HS-5 (cell line): ENCODE results near the gene GABPA.
"Not testable (repeated sequence)": the region's sequence is repeated elsewhere in the genome, so short reads cannot be mapped to it uniquely, and the experiment has no call there.

ENCODE experiments used
- DNase-seq: peaks from one replicate; pipeline ENCODE4 v3.0.0-alpha.2; 2012; ENCODE audit warnings: low read depth

Gene GABPA

GRCh38 chr21:25742900-25743299, 8.1 kb downstream of the GABPA start:
- DNase-seq, result no peak

GRCh38 chr21:25744854-25745253, 10.1 kb downstream of the GABPA start:
- no peak for DNase-seq

- no peak for DNase-seq
Measured at GRCh38 chr21:25750085-25750484, 15.3 kb downstream of the GABPA start.

GRCh38 chr21:25752416-25752815, 17.6 kb downstream of the GABPA start:
- no peak for DNase-seq

- DNase-seq, result no peak
Measured at GRCh38 chr21:25756190-25756932, 21.6 kb downstream of the GABPA start.

GRCh38 chr21:25757531-25757930, 22.8 kb downstream of the GABPA start:
- no peak for DNase-seq

- no peak for DNase-seq
Measured at GRCh38 chr21:25759573-25759972, 24.8 kb downstream of the GABPA start.

GRCh38 chr21:25760061-25760460, 25.3 kb downstream of the GABPA start:
- DNase-seq, result no peak

- no peak for DNase-seq
Measured at GRCh38 chr21:25760677-25761076, 25.9 kb downstream of the GABPA start.

GRCh38 chr21:25764065-25764464, 29.3 kb downstream of the GABPA start:
- DNase-seq, result no peak

- DNase-seq, result no peak
Measured at GRCh38 chr21:25767921-25768320, 33.1 kb downstream of the GABPA start.

GRCh38 chr21:25772686-25773085, 37.9 kb downstream of the GABPA start:
- DNase-seq, result no peak

- DNase-seq, result no peak
Measured at GRCh38 chr21:25776440-25776839, 41.7 kb downstream of the GABPA start.

- DNase-seq, result not testable (repeated sequence)
Measured at GRCh38 chr21:25778126-25778875, 43.5 kb downstream of the GABPA start.

- no peak for DNase-seq
Measured at GRCh38 chr21:25788677-25789076, 53.9 kb downstream of the GABPA start.

GRCh38 chr21:25790122-25790877, 55.5 kb downstream of the GABPA start:
- DNase-seq, result no peak

GRCh38 chr21:25790878-25791204, 56.1 kb downstream of the GABPA start:
- no peak for DNase-seq

- DNase-seq, result no peak
Measured at GRCh38 chr21:25791319-25791718, 56.5 kb downstream of the GABPA start.

GRCh38 chr21:25801217-25802014, 66.6 kb downstream of the GABPA start:
- DNase-seq, result no peak

GRCh38 chr21:25806060-25806459, 71.3 kb downstream of the GABPA start:
- DNase-seq, result no peak

- no peak for DNase-seq
Measured at GRCh38 chr21:25807191-25807590, 72.4 kb downstream of the GABPA start.

- DNase-seq, result no peak
Measured at GRCh38 chr21:25809013-25809412, 74.2 kb downstream of the GABPA start.
